K562 (cell line): ENCODE results near the gene RUNDC3A.
A peak's percentile ranks its signal among the peaks of the same experiment; 100 is the strongest.

ENCODE experiments used
- ATF7 ChIP-seq: fragments of 450-650 bp; IDR thresholded peaks from 2 replicates; pipeline ENCODE4 v1.7.1; 2014; ENCODE audit warnings: mild to moderate bottlenecking, moderate library complexity
- ETS2 ChIP-seq: IDR thresholded peaks from 2 replicates; pipeline ENCODE4 v1.6.1; 2016; ENCODE audit warnings: borderline replicate concordance, missing genetic modification characterization, mild to moderate bottlenecking, moderate library complexity, missing compliant biosample characterization; ENCODE audit not compliant: poor library complexity, severe bottlenecking
- NKRF ChIP-seq: fragments of 450-650 bp; IDR thresholded peaks from 2 replicates; pipeline ENCODE4 v1.6.1; 2016; ENCODE audit warnings: borderline replicate concordance
- POLR2AphosphoS2 ChIP-seq: IDR thresholded peaks from 2 replicates; pipeline ENCODE4 v1.6.1; 2012; ENCODE audit warnings: low read length, improper control_type of control experiment
- RAD21 ChIP-seq, 2 experiments: fragments of 250-450 bp in 1 of 2; fragments of 450-650 bp in 1 of 2; sonication (Bioruptor Pico) in 1 of 2; formaldehyde crosslinking in 1 of 2; IDR thresholded peaks in 1 of 2; conservative IDR thresholded peaks in 1 of 2; 2 replicates each; pipeline versions ENCODE4 v1.4.0 to v1.8.0; 2020 to 2022; ENCODE audit warnings: mild to moderate bottlenecking in 2 of 2, moderate library complexity in 1 of 2
- SIN3A ChIP-seq, 2 experiments: fragments of 150-350 bp in 1 of 2; IDR thresholded peaks; 2 replicates each; pipeline ENCODE4 v1.6.1; 2011 to 2016; ENCODE audit warnings: borderline replicate concordance in 2 of 2, low read depth in 2 of 2, low read length in 2 of 2, mild to moderate bottlenecking in 2 of 2, moderate library complexity in 2 of 2; ENCODE audit not compliant: control insufficient read depth in 1 of 2
- ZBED1 ChIP-seq: IDR thresholded peaks from 2 replicates; pipeline ENCODE4 v1.6.1; 2014
- TF ChIP-seq, protein P1 (sequence below), 2 experiments: fragments of 450-650 bp; formaldehyde crosslinking in 1 of 2; IDR thresholded peaks; 2 replicates each; pipeline versions ENCODE4 v1.4.0 to v1.6.1; 2014 to 2020; ENCODE audit warnings: mild to moderate bottlenecking in 2 of 2, borderline replicate concordance in 1 of 2, low read depth in 1 of 2
- TF ChIP-seq, protein P2 (sequence below), 3 experiments: IDR thresholded peaks in 2 of 3; conservative IDR thresholded peaks in 1 of 3; 2 replicates each; pipeline ENCODE4 v1.5.1; 2011 to 2012; ENCODE audit warnings: low read length in 3 of 3, mild to moderate bottlenecking in 3 of 3, control low read depth in 2 of 3, improper control_type of control experiment in 1 of 3, inconsistent platforms in 1 of 3, low read depth in 1 of 3, mixed read lengths in 1 of 3, moderate library complexity in 1 of 3; ENCODE audit not compliant: insufficient read depth in 2 of 3
- TF ChIP-seq, protein P3 (sequence below): sonication (generic); formaldehyde crosslinking; IDR thresholded peaks from 2 replicates; pipeline ENCODE4 v1.8.0; 2022; ENCODE audit warnings: mild to moderate bottlenecking, missing genetic modification reagents
- TF ChIP-seq, protein P4 (sequence below): sonication (generic); formaldehyde crosslinking; IDR thresholded peaks from 2 replicates; pipeline ENCODE4 v1.5.0; 2020; ENCODE audit warnings: missing genetic modification reagents

GRCh38 chr17:44323359-44324091 lies 15.1 kb downstream of the RUNDC3A start:
- TF ChIP-seq ETS2 (tag) (no peak), ZBED1 (no peak), RAD21 (CRISPR knock-in tag; conservative IDR thresholded peaks at IDR 0.05 in 1 of 2, IDR thresholded peaks at IDR 0.05 in 1 of 2) (no peak), POLR2AphosphoS2 (no peak), ATF7 (no peak), SIN3A (IDR thresholded peaks at IDR 0.05; ENCODE audit: borderline replicate concordance in 2 of 2, control insufficient read depth in 1 of 2, low read depth in 2 of 2, low read length in 2 of 2) (no peak), NKRF (0 out of 2 replicates have a peak, but pooled peaks have one; percentile 15)
- TF ChIP-seq, protein P1, sequence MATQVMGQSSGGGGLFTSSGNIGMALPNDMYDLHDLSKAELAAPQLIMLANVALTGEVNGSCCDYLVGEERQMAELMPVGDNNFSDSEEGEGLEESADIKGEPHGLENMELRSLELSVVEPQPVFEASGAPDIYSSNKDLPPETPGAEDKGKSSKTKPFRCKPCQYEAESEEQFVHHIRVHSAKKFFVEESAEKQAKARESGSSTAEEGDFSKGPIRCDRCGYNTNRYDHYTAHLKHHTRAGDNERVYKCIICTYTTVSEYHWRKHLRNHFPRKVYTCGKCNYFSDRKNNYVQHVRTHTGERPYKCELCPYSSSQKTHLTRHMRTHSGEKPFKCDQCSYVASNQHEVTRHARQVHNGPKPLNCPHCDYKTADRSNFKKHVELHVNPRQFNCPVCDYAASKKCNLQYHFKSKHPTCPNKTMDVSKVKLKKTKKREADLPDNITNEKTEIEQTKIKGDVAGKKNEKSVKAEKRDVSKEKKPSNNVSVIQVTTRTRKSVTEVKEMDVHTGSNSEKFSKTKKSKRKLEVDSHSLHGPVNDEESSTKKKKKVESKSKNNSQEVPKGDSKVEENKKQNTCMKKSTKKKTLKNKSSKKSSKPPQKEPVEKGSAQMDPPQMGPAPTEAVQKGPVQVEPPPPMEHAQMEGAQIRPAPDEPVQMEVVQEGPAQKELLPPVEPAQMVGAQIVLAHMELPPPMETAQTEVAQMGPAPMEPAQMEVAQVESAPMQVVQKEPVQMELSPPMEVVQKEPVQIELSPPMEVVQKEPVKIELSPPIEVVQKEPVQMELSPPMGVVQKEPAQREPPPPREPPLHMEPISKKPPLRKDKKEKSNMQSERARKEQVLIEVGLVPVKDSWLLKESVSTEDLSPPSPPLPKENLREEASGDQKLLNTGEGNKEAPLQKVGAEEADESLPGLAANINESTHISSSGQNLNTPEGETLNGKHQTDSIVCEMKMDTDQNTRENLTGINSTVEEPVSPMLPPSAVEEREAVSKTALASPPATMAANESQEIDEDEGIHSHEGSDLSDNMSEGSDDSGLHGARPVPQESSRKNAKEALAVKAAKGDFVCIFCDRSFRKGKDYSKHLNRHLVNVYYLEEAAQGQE (IDR thresholded peaks at IDR 0.05; ENCODE audit: borderline replicate concordance), result no peak
- TF ChIP-seq, protein P1 (CRISPR knock-in tag; IDR thresholded peaks at IDR 0.05; ENCODE audit: low read depth), result no peak
- TF ChIP-seq, protein P2, sequence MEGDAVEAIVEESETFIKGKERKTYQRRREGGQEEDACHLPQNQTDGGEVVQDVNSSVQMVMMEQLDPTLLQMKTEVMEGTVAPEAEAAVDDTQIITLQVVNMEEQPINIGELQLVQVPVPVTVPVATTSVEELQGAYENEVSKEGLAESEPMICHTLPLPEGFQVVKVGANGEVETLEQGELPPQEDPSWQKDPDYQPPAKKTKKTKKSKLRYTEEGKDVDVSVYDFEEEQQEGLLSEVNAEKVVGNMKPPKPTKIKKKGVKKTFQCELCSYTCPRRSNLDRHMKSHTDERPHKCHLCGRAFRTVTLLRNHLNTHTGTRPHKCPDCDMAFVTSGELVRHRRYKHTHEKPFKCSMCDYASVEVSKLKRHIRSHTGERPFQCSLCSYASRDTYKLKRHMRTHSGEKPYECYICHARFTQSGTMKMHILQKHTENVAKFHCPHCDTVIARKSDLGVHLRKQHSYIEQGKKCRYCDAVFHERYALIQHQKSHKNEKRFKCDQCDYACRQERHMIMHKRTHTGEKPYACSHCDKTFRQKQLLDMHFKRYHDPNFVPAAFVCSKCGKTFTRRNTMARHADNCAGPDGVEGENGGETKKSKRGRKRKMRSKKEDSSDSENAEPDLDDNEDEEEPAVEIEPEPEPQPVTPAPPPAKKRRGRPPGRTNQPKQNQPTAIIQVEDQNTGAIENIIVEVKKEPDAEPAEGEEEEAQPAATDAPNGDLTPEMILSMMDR (IDR thresholded peaks at IDR 0.05 in 2 of 3, conservative IDR thresholded peaks at IDR 0.05 in 1 of 3; ENCODE audit: insufficient read depth in 2 of 3, low read depth in 1 of 3, low read length in 3 of 3), result no peak
- TF ChIP-seq, protein P3, sequence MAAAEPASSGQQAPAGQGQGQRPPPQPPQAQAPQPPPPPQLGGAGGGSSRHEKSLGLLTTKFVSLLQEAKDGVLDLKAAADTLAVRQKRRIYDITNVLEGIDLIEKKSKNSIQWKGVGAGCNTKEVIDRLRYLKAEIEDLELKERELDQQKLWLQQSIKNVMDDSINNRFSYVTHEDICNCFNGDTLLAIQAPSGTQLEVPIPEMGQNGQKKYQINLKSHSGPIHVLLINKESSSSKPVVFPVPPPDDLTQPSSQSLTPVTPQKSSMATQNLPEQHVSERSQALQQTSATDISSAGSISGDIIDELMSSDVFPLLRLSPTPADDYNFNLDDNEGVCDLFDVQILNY (CRISPR knock-in tag), result no peak
- TF ChIP-seq, protein P4, sequence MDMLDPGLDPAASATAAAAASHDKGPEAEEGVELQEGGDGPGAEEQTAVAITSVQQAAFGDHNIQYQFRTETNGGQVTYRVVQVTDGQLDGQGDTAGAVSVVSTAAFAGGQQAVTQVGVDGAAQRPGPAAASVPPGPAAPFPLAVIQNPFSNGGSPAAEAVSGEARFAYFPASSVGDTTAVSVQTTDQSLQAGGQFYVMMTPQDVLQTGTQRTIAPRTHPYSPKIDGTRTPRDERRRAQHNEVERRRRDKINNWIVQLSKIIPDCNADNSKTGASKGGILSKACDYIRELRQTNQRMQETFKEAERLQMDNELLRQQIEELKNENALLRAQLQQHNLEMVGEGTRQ (CRISPR knock-in tag), result no peak
